CD4-positive, alpha-beta T cell treated with Interferon alpha-2 for 1 hour (primary cell): ENCODE data around the gene CELF3.

Experiments
- DNase-seq, 2 donors: peaks; one replicate each; pipeline ENCODE4 v3.0.0-alpha.2; 2020 to 2022

CELF3 gene

GRCh38 chr1:151720554-151720953 is 4.0 kb upstream of the CELF3 start:
- peak in 1 of 2 donors; percentile 17 for DNase-seq

DNA sequence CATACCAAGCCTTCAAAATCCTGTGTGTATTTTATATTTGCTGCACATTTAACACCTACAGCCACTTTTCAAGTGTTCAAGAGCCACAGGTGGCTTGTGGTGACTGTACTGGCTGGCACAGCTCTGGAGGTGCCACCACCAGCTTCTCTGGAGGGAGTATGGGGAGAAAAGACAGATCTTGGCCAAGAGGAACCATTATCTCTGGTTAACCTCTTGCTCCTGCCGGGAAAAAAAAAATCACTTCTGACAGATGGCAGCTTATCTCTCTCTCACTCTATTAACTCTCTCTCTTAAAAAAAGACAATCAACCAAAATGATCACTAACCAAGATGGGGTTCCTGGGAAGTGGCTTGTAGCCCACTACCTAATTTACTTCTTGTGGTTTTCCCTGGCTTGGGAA is 3.5 kb upstream of the CELF3 start:
- DNase-seq = no peak

- no peak for DNase-seq
These were observed 2.1 kb upstream of the CELF3 start for GRCh38 chr1:151718666-151719065.

- DNase-seq = no peak
These were observed 1.4 kb upstream of the CELF3 start for GRCh38 chr1:151718011-151718431.

DNA sequence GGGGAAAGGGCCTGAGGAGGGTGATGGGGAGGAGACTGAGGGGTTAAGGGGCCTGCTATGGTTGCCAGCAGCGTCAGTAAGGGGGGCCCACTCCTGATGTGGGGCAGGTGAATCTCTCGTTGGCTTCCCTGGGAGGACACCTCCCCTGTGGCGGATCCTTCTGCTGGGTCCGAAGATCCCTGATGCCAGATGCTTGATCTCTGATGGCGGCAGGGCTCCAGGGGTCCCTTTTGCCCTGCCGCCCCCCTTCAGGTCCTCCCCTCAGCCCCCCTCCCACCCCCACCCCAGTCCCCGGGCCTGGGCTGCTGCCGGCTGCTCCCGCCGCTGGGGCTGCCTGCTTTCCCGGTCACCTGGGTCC is 219 bp downstream of the CELF3 start:
- DNase-seq = no peak

- no peak for DNase-seq
These were observed 738 bp downstream of the CELF3 start for GRCh38 chr1:151715726-151716404.

DNA sequence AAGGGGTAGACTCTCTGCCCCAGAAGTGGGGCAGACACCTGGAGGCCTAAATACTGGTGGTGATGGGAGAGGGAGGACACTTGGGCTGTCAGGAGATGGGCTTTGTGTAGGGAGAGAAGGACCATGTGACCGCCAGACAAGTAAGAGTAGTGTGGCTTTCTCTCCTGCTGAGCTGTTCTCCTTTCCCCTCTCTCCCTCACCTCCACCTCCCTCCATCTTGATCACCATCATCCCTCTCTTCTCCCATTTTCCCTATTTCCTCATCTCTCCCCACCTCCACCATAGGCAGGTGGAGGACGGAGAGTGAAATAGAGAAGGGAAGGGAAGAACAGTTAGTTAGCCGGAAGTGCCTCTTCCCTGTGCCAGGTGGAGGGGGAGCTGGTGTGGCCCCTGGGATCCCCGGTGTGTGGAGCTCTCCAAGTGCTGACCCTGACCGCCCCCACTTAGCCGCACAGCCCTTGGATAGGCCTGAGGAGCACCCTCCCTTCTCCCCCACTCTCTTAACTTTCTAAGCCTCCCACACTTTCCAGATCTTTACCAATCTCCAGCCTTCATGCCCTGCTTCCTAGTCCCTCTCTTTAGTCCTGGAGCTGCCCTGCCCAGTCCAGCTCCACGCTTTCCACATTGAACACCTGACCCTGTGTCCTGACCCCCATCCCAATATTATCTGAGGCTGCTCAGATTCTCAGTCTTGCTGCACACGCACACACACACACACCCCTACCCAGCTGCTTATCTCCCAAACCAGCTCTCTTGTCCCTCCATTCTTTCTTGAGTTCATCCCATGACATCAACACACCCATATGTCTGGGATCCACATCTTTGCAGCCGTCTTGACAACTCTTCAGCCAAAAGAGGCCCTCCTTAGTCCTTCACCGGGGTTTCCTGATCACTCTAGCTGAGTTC is 1.5 kb downstream of the CELF3 start:
- no peak for DNase-seq

DNA sequence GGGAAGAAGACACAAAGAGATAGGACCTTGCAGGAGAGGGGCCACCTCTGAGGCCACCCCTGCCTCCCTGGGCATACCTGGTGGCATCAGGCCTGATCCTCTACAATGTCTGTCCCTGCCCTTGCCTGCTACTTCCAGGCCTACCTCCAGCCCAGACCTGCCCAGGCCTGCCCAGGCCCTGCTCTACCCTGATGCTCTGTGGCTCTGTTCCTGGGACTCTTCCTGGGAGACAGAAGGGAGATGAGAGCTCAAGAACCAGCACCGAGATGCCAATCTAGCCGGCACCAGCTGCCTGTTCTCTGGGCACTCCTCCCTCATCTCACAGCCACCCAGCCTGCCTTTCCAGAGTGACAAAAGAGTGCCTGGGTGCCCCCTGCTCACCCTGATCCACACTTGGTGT is 2.7 kb downstream of the CELF3 start:
- no peak for DNase-seq

DNA sequence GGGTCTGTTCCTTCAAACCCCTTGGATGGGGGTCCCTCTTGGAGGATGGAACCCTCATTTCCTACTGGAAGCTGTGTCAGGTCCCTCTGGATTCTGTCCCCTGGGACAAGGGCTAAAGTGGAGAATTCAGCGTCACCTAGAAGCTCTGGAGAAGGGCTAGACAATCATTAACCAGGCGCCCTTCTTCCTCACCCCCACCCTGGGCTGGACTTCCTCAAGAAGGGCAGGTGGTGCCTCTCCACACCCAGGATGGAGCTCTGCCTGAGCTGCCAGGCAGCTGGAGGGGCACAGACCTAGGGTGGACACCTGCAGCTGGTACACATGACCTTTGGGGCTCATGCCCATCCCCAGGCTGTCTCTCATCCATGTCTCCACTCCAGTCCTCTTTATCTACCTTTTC is 3.6 kb downstream of the CELF3 start:
- no peak for DNase-seq

DNA sequence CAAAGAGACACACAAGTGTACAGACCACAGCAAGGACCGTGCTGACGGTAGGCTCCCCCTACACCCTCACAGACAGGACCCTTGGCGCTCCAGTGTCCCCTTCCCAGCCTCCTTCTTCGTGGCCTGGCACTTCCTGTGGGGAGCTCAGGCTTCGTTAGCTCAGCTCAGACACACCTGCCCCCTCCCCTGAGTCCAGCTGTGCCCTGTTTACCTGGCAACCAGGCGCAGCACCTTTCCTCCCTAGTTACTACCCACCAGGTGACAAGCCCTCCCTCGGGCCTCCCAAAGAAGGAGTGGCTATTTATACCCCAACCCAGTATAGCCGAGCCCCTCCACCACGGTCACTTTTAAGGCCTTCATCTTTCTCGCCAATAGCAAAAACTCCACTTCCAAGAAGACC is 4.7 kb downstream of the CELF3 start:
- no peak for DNase-seq

DNA sequence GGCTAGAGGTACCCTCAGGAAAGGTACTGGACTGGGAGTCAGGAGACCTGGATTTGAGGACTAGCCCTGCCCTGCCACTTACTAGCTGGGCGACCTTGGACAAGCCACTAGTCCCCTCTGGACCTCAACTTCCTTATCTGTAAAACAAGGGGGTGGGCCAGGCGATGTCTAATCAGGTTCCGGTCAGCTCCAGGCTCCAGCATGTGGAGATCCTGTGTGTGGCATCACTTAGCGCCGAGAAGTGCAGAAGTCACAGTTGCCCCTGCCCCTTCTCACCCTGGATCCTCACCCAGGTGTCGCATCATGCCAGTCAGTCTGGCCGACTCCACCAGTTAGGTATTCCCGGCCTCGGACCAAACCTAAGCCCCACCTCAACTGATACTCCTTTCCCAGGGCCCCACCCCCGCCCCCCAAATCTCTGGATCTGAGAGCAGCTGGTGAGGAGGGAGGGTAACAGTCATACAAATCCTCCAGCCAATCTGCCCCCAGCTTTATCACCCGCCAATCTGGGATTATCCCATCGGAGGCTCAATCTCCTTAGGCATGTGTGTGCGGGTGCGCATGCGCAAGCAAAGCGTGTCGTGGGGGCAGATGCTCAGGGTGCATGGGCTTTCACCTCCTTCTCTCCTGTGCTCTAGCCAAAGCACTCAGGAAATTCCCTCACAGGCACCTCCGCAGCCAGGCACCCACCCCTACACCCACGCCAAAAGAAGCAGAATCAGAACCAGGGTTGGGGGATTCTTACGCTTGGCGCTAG is 5.4 kb downstream of the CELF3 start:
- DNase-seq = no peak

- DNase-seq = no peak
These were observed 6.3 kb downstream of the CELF3 start for GRCh38 chr1:151710187-151710840.

DNA sequence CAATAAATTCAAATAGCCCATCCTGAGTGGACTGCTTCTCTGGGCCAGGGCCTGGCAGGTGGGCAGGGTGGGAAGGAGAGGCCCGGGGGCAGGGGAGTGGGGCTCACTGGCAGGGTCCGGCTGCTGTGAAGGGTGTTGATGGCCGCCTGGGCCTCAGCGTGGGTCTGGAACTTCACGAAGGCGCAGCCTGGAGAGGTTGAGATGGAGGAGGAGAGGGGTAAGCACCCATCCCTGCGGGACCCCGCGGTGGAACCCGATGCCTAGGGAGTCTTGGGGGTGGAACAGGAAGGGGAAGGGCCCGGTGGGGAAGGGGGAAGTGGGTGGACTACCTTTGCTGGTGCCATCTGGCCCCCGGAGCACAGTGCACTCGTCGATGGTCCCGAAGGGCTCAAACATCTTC is 7.7 kb downstream of the CELF3 start:
- DNase-seq = no peak

- DNase-seq = no peak
These were observed 9.0 kb downstream of the CELF3 start for GRCh38 chr1:151707541-151708065.

DNA sequence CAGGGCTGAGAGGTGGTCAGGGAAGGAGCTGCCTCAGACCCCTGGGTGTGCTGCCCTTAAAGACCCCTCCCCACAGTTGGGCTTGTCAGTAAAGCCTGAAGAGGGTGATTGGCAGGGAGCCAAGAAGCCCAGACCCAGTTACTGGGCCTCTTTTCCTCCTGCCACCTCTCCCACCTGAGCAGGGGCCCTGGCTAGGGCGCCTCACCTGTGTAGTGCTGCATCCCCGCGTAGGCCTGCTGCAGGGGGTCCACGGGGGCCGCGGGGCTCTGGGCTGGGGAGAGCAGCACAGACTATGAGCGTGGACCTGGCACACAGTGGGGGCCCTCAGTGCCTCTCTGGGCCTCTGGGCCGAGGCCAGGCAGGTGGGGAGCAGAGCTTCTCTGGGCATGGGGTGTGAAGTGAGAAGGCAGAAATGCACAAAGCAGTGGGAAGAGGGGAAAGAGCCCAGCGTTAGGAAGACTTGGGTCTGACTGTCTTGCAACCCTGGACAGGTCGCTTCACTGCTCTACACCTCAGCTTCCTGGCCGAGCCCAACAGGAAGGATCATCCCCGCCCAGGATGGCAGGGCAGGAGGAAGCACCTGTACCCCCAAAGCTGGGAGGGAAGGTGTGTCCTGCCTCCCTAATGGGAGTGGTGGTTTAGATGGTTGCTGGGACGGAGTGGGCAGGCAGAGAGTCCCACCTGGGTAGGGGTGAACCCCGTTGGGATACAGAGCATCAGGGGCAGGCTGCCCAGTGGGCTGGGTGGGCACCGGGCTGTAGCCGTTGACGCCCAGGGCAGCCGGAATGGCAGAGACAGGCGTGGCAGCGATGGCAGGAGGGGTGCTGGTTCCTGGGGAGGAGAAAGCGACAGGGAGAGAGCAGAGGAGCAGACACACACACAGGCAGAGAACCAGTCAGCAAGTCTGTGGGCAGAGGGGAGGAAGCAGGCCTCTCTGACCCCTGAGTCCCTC is 9.9 kb downstream of the CELF3 start:
- DNase-seq = no peak

DNA sequence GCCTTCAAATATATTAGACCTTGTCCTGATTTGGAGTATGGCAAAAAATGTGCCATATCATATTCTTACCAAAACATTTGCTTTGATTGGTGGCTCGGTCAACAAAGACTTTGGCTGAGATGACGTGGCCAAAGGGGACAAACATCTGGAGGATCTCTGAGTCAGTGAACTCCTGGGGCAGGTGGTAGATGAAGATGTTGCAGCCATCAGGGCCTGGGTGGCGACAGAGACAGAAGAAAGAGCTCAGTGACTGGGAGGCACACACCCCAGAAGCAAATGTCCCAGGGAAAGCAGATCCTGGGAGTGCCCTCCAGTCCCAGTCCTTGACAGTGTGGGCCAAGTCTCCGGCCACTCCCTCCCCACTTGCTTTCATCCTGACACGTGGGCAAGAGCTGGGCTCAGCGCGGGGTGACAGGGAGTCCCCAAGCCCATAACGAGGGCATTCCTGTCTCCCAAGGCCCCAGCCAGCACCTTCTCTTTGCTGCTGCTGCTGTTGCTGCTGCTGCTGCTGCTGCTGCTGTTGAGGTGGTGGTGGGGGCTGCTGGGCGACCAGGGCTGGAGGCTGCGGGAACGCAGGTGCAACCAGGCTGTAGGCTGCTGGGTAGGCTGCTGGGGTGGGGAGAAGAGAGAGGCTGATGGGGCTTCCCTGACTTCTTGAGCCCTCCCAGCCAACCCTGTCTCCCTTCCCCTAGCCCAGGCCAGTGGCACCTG is 10.7 kb downstream of the CELF3 start:
- DNase-seq = no peak

- DNase-seq = no peak
These were observed 11.5 kb downstream of the CELF3 start for GRCh38 chr1:151705146-151705545.

DNA sequence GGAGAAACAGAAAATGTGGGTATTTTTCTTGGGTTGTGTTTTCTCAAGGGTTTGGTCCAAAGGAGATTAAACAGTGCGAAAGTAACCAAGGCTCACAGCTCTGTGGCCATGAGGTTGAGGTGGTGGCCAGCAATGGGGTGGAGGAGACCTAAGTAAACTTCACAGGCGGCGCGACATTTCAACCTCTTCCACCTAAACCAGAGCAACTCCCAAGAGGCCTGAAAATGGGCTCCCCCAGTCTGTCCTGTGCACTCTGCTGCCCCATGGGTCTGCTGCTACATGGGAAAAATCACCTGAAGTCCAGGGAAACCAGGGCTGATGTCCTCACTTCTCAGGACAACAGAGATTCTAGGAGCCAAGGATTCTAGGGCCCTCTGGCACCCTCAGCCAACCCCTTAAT is 12.4 kb downstream of the CELF3 start:
- DNase-seq = no peak

DNA sequence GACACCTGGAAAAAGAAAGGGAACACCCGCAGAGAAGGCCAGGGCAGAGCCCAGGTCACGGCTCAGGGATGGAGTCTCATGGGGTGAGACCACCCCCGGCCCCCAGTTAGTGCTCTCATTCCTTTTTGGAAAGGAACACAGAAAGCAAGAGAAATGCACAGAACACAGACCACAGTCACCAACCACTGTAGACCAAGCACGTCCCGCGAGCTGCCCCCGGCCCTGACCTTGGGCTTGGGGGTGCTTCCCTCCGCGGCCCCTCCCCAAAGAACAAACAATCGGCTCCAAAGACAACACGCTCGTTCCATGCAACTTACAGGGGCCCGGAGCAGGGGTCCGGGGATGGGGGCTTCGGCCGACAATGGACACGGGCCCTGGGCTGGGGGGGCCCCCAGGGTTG is 12.8 kb downstream of the CELF3 start:
- DNase-seq = no peak

DNA sequence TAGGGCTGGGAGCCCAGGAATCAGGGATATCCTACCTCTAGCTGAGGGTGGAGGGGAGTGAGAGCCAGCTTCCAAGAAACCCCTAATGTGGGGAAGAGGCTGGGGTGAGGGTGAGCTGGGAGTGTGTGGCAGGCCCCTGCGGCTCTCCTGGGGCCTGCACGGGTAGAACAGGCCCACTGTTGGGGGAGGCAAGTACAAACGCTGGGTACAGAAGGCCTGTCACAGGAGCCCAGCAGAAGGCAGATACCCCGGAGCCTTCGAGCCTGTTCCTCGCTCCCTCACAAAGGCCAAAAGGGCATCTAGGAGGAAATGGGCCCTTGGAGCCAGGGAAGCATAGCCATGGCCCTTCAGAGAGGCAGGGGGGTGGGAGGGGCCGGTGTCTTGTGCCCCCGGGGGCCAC is 13.7 kb downstream of the CELF3 start:
- no peak for DNase-seq

DNA sequence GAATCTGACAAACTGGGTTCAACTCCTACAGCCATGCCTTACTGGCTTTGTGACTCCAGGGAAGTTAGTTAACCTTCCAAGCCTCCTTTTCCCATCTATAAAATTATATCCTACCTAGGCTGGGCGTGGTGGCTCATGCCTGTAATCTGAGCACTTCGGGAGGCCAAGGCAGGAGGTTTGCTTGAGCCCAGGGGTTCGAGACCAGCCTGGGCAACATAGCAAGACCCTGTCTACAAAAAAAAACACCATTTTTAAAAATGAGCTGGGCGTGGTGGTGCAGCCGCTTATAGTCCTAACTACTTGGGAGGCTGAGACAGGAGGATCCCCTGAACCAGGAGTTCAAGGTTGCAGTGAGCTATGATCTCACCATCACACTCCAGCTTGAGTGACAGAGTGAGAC is 15.1 kb downstream of the CELF3 start:
- DNase-seq = no peak
